HepG2 (cell line): ENCODE data around the gene PPP4C. TPM values are rescaled to one million over a fixed set of nuclear protein-coding genes. Genes with fewer than 3 reads are reported as not detected.

Experiments used
- ATAC-seq: fragments of 200-7000 bp; cut with Tn5 transposase; 3 replicates; pipeline ENCODE4 v1.9.1; 2020; ENCODE audit warnings: mild to moderate bottlenecking, moderate library complexity
- BruUV-seq: library from RNA; stranded (reverse); fragments of 400-500 nt; replicated peaks from 2 replicates; lab custom pipeline; 2021; lab: Mats Ljungman, UMichigan
- CTCF ChIA-PET: fragments of 300-600 bp; formaldehyde crosslinking; extraction: SDS; loops from one replicate; lab custom pipeline; 2021; ENCODE audit warnings: low total read pairs, inconsistent platforms, low intra/inter-chr PET ratio; lab: Yijun Ruan, JAX
- POLR2A ChIA-PET: fragments of 350-600 bp; sonication (Branson Sonifier 250); formaldehyde crosslinking; loops from one replicate; lab custom pipeline; 2020; ENCODE audit warnings: antibody characterized with exemption, inconsistent platforms; lab: Yijun Ruan, JAX
- DNase-seq: peaks from one replicate; pipeline ENCODE4 v3.0.0-alpha.2; 2015; ENCODE audit warnings: low spot score
- FAIRE-seq: peaks from 3 replicates; lab custom pipeline; 2011; peaks lifted over from hg19 to GRCh38; lab: Jason Lieb, UNC
- H2AFZ ChIP-seq: one replicate; pipeline ENCODE4 v1.6.1; 2011; ENCODE audit warnings: low read length, inconsistent platforms
- H3K27ac ChIP-seq: fragments of 300-600 bp; 3 replicates; pipeline ENCODE4 v1.8.0; 2011; ENCODE audit warnings: mixed run types, mild to moderate bottlenecking, mixed read lengths, low read length, inconsistent platforms; ENCODE audit not compliant: insufficient read depth; ENCODE audit errors: extremely low read length
- H3K27me3 ChIP-seq, 2 experiments: fragments of 200-600 bp in 1 of 2; 2 replicates in 1 of 2; 3 replicates in 1 of 2; pipeline versions ENCODE4 v1.6.0 to v1.8.0; 2011; ENCODE audit warnings: low read length in 2 of 2, mild to moderate bottlenecking in 2 of 2, moderate library complexity in 2 of 2, inconsistent platforms in 1 of 2; ENCODE audit not compliant: insufficient read depth in 2 of 2, control insufficient read depth in 1 of 2
- H3K36me3 ChIP-seq, 2 experiments: fragments of 200-600 bp in 1 of 2; replicated peaks in 1 of 2; 2 replicates in 1 of 2; 3 replicates in 1 of 2; pipeline versions ENCODE4 v1.5.1 to v1.8.0; 2011; ENCODE audit warnings: low read length in 2 of 2, inconsistent platforms in 1 of 2; ENCODE audit not compliant: insufficient read depth in 2 of 2, control insufficient read depth in 1 of 2
- H3K4me1 ChIP-seq: 2 replicates; pipeline ENCODE4 v1.5.1; 2012; ENCODE audit warnings: low read length, inconsistent platforms; ENCODE audit not compliant: insufficient read depth
- H3K4me2 ChIP-seq: 2 replicates; pipeline ENCODE4 v1.6.0; 2011; ENCODE audit warnings: low read depth, low read length, inconsistent platforms
- H3K4me3 ChIP-seq, 3 experiments: fragments of 200-600 bp in 1 of 3; sonication (generic), shearing (Covaris generic) in 1 of 3; replicated peaks in 1 of 3; 2 replicates each; pipeline ENCODE4 v1.5.1; 2011 to 2016; ENCODE audit warnings: low read length in 3 of 3, inconsistent platforms in 2 of 3, low read depth in 2 of 3, mild to moderate bottlenecking in 2 of 3, control low read depth in 1 of 3, mixed read lengths in 1 of 3; ENCODE audit not compliant: insufficient read depth in 1 of 3
- H3K79me2 ChIP-seq: one replicate; pipeline ENCODE4 v1.6.1; 2011; ENCODE audit warnings: low read length, inconsistent platforms; ENCODE audit not compliant: insufficient read depth
- H3K9ac ChIP-seq: 2 replicates; pipeline ENCODE4 v1.6.0; 2011; ENCODE audit warnings: mild to moderate bottlenecking, low read depth, low read length, inconsistent platforms; ENCODE audit not compliant: insufficient read depth
- H3K9me3 ChIP-seq: 2 replicates; pipeline ENCODE4 v1.5.1; 2012; ENCODE audit warnings: mild to moderate bottlenecking, low read length
- H4K20me1 ChIP-seq: 2 replicates; pipeline ENCODE4 v1.6.0; 2011; ENCODE audit warnings: inconsistent platforms, mild to moderate bottlenecking, low read length, moderate library complexity; ENCODE audit not compliant: insufficient read depth
- AGO2 ChIP-seq: fragments of 200-400 bp; formaldehyde crosslinking; optimal IDR thresholded peaks from 2 replicates; pipeline ENCODE3; 2017; ENCODE audit warnings: mild to moderate bottlenecking, low read depth, low read length, moderate library complexity
- ATF7-NPFF ChIP-seq: sonication (generic); formaldehyde crosslinking; IDR thresholded peaks from 2 replicates; pipeline ENCODE4 v1.8.1; 2023; ENCODE audit warnings: mild to moderate bottlenecking, low read depth, missing genetic modification reagents, moderate library complexity
- ETV6 ChIP-seq: sonication (generic); formaldehyde crosslinking; conservative IDR thresholded peaks from 2 replicates; pipeline ENCODE4 v1.4.0; 2020; ENCODE audit warnings: missing genetic modification reagents
- GATAD1 ChIP-seq: IDR thresholded peaks from 2 replicates; pipeline ENCODE4 v1.6.1; 2016; ENCODE audit warnings: missing genetic modification reagents, missing compliant biosample characterization
- NFAT5 ChIP-seq: sonication (generic); formaldehyde crosslinking; IDR thresholded peaks from 2 replicates; pipeline ENCODE4 v1.4.0; 2020; ENCODE audit warnings: missing genetic modification reagents
- NFRKB ChIP-seq: fragments of 450-650 bp; IDR thresholded peaks from 2 replicates; pipeline ENCODE4 v1.6.1; 2017
- PPARG ChIP-seq: conservative IDR thresholded peaks from 2 replicates; pipeline ENCODE4 v1.6.1; 2016; ENCODE audit warnings: missing biosample characterization, missing genetic modification reagents
- RFX5 ChIP-seq: IDR thresholded peaks from 2 replicates; pipeline ENCODE4 v1.6.1; 2011; ENCODE audit warnings: low read depth, low read length, improper control_type of control experiment
- SCMH1 ChIP-seq: sonication (generic); formaldehyde crosslinking; IDR thresholded peaks from 2 replicates; pipeline ENCODE4 v1.9.0; 2021; ENCODE audit warnings: missing genetic modification reagents, mild to moderate bottlenecking, borderline replicate concordance
- SP4 ChIP-seq: sonication (generic); formaldehyde crosslinking; IDR thresholded peaks from 2 replicates; pipeline ENCODE4 v1.8.1; 2023; ENCODE audit warnings: mild to moderate bottlenecking, missing genetic modification reagents
- TBL1XR1 ChIP-seq: fragments of 150-350 bp; IDR thresholded peaks from 2 replicates; pipeline ENCODE4 v1.6.1; 2014; ENCODE audit warnings: borderline replicate concordance, low read length; ENCODE audit not compliant: partially characterized antibody
- ZFP82 ChIP-seq: sonication (generic); formaldehyde crosslinking; IDR thresholded peaks from 2 replicates; pipeline ENCODE4 v1.5.1; 2020; ENCODE audit warnings: mild to moderate bottlenecking, missing genetic modification reagents, borderline replicate concordance
- ZNF274 ChIP-seq: sonication (generic); formaldehyde crosslinking; IDR thresholded peaks from 2 replicates; pipeline ENCODE4 v1.5.1; 2020; ENCODE audit warnings: mild to moderate bottlenecking, missing genetic modification reagents
- ZNF34 ChIP-seq: sonication (generic); formaldehyde crosslinking; IDR thresholded peaks from 2 replicates; pipeline ENCODE4 v1.4.0; 2020; ENCODE audit warnings: mild to moderate bottlenecking, missing genetic modification reagents, borderline replicate concordance
- WGBS: methylation state at CpG from one replicate; pipeline ENCODE4 v1.1.6; 2017; ENCODE audit warnings: low lambda C conversion rate; 5-methylcytosine and 5-hydroxymethylcytosine counted together
- in situ Hi-C: cut with HindIII; loops from 2 replicates; pipeline ENCODE4 v1.10.0; 2017; ENCODE audit warnings: low pct_unique_long_range_greater_than_20kb; ENCODE audit not compliant: extremely low pct_ligation_motif_present
- intact Hi-C: fragments of 100-400 bp; cut with micrococcal nuclease; formaldehyde crosslinking; loops from one replicate; pipeline ENCODE4 v1.10.0; 2022; ENCODE audit not compliant: unreplicated experiment
- polyA plus RNA-seq, 8 experiments: library from polyadenylated mRNA; depleted of rRNA in 3 of 8; stranded (reverse) in 7 of 8; unstranded in 1 of 8; fragments of >200 nt; fragmentation: Illumina TruSeq in 4 of 8; extraction: Trizol in 4 of 8; gene quantifications; 2 replicates each; pipeline versions ENCODE4 v1.2.1 to v1.2.3, GENCODE V29; 2011 to 2016; ENCODE audit warnings: low read depth in 4 of 8, missing spikeins in 1 of 8, mixed read lengths in 1 of 8; ENCODE audit not compliant: insufficient read depth in 1 of 8
- total RNA-seq, 5 experiments: library from RNA; depleted of rRNA; stranded (reverse); fragments of >200 nt; fragmentation: Illumina TruSeq; extraction: Trizol; gene quantifications; 2 replicates each; pipeline ENCODE4 v1.2.3, GENCODE V29; 2016; ENCODE audit warnings: low read depth in 1 of 5

The PPP4C gene
- total and polyA plus RNA-seq, 2 of the 13 experiments (the other 11 are each of a cell fraction or from before 2014, with no cell fraction given) = 176 to 220 TPM

- TF ChIP-seq NFAT5 (CRISPR knock-in tag) (no peak), NFRKB (no peak)
Measured at GRCh38 chr16:30094541-30095165, 18.9 kb downstream of the PPP4C start (continued).

- peak overlapping the region; percentile 96 for H3K4me2 ChIP-seq
- no TSS peak for BruUV-seq
- H2AFZ ChIP-seq = no peak overlapping the region
- H3K27ac ChIP-seq = peak overlapping the region; percentile 38
- CTCF ChIA-PET = no interaction called here
- no peaks in the 10 kb centered on the region; a peak in 1 of 5 replicates for H3K36me3 ChIP-seq
- no peaks in the 10 kb centered on the region for H4K20me1 ChIP-seq
- H3K27me3 ChIP-seq = no peaks in the 10 kb centered on the region; a peak in 1 of 5 replicates
- peak overlapping the region; percentile 72 for H3K9ac ChIP-seq
- peak overlapping the region; percentile 57 to 82 (median 74) for H3K4me3 ChIP-seq
- intact Hi-C loops (no loop called here), in situ Hi-C loops (loop anchor here (25.0 kb wide), 1 partner anchor 542 kb away; no protein-coding TSS in a partner anchor)
- DNase-seq (no peak), ATAC-seq (no peak), FAIRE-seq (no peak)
- peaks cover 51% of the 10 kb centered on the region for H3K4me1 ChIP-seq
- POLR2A ChIA-PET = interaction anchor here (0.6 to 3.0 kb wide), 7 partner anchors 9 to 169 kb away, joined by 3 to 18 read pairs (median 4); partner anchors contain the start of genes ALDOA and PPP4C
- H3K9me3 ChIP-seq = peaks cover 12% of the 10 kb centered on the region
- WGBS = 68% methylated on average over 15 of the region's 47 CpGs
- no peaks in the 10 kb centered on the region for H3K79me2 ChIP-seq
- TF ChIP-seq SCMH1 (no peak), AGO2 (peak; percentile 56), ZNF274 (peak; percentile 87; the same call in 1 of the 2 replicates), ZFP82 (0 out of 2 replicates have a peak, but pooled peaks have one; percentile 49), ETV6 (CRISPR knock-in tag) (no peak), ZNF34 (CRISPR knock-in tag) (peak; percentile 17; the same call in 1 of the 2 replicates), TBL1XR1 (peak; percentile 14), SP4 (CRISPR knock-in tag) (no peak), PPARG (CRISPR knock-in tag) (no peak), RFX5 (no peak), ATF7-NPFF (CRISPR knock-in tag) (peak; percentile 21; the same call in 1 of the 2 replicates), GATAD1 (no peak)
Measured at GRCh38 chr16:30095166-30096078, 19.6 kb downstream of the PPP4C start.
